ENCODE results near the gene BAHCC1.

DNA sequence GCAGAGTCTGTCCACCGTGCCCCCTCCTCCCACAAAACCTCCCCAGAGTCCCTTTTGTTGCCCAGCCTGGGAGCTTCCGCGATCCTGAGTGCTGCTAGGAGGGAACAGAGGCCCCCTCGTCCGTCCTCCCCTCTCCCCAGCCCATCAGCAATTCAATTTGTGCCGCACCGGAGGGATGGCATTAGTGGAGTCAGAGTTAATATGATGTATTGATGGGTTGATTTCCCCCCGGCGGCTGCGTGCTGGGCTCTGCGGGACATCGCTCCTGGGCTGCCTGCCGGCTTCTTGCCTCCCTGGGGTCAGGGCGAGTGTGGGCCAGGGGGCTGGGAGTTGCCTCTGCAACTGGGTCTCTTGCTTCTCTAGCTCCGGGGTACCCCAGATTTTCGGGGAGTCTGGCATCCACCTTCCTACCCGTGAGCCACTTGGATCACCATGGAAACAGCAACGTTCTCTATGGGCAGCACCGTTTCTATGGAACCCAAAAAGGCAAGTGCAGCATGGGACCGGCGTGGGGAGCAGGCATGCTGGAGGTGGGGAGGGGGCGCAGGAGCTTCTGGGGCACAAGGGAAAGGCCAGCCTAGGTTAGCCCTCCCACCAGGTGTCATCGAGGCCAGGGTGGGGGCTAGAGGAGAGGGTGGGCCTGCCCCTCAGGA, 42.9 kb downstream of the BAHCC1 start:
- TF ChIP-seq, protein P1, sequence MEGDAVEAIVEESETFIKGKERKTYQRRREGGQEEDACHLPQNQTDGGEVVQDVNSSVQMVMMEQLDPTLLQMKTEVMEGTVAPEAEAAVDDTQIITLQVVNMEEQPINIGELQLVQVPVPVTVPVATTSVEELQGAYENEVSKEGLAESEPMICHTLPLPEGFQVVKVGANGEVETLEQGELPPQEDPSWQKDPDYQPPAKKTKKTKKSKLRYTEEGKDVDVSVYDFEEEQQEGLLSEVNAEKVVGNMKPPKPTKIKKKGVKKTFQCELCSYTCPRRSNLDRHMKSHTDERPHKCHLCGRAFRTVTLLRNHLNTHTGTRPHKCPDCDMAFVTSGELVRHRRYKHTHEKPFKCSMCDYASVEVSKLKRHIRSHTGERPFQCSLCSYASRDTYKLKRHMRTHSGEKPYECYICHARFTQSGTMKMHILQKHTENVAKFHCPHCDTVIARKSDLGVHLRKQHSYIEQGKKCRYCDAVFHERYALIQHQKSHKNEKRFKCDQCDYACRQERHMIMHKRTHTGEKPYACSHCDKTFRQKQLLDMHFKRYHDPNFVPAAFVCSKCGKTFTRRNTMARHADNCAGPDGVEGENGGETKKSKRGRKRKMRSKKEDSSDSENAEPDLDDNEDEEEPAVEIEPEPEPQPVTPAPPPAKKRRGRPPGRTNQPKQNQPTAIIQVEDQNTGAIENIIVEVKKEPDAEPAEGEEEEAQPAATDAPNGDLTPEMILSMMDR (IDR thresholded peaks at IDR 0.05): no peak
- no peak for TF ChIP-seq POLR2A (IDR thresholded peaks at IDR 0.05)
